ENCODE data around the gene SEBOX. TPM values are rescaled to one million over a fixed set of nuclear protein-coding genes. Genes with fewer than 3 reads are reported as not detected.

SEBOX gene
- polyA plus RNA-seq, 2 of the 4 experiments (the other 2 are of a cell fraction): not detected

DNA sequence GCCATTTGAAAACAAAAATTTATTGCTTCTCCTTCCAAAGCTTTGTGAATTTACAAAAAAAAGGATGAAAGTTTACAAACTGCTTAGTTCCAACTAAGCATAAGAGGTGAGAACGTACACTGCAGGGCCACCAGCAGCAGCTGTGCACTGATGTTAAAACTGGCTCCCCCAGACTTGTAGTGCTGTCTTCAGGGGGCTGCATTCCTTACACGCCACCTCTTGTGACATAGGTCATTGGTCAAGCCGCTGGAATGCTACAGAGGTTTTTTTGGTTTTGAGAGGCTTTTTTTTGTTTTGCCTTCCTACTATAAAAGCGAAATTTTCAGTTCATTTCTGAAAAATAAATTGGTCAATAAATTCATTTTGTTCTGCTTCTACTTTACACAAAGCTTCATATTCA, 36.7 kb downstream of the SEBOX start (continued):
- TF ChIP-seq, protein P1, sequence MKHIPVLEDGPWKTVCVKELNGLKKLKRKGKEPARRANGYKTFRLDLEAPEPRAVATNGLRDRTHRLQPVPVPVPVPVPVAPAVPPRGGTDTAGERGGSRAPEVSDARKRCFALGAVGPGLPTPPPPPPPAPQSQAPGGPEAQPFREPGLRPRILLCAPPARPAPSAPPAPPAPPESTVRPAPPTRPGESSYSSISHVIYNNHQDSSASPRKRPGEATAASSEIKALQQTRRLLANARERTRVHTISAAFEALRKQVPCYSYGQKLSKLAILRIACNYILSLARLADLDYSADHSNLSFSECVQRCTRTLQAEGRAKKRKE (CRISPR knock-in tag; IDR thresholded peaks at IDR 0.05; ENCODE audit: low read depth): no peak

DNA sequence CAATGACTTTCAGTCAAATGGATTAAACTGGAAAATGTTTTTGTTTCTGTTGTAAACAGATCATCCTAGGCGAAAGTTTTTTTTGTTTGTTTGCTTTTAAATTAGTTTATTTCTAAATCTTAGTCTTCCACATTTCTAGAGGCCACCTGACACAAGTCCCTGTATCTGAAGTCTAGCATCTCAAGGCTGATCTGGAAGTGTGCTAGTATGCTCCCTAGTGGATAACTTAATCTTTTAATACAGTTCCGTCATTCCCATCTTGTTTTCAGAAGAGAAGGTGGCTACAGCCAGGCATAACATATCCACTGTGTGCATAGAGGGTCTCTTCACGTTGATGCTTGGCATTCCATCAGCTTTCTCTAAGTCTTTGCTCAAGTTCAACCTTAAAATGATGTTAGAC, 37.3 kb downstream of the SEBOX start:
- Histone ChIP-seq H3K4me1 (peaks cover 30% of the 10 kb centered on the region), H3K27ac (no peak overlapping the region), H3K4me3 (no peak overlapping the region), H3K9me3 (no peaks in the 10 kb centered on the region), H3K4me2 (no peak overlapping the region)
- WGBS (ENCODE audit: missing lambda C conversion rate): 46% methylated on average over 3 of the region's 3 CpGs
- POLR2A ChIA-PET: no interaction called here
- CTCF ChIA-PET: interaction anchor here (0.9 to 2.2 kb wide), 8 partner anchors 8 to 95 kb away, joined by 3 to 11 read pairs (median 4); partner anchors contain the start of gene TMEM97
- TF ChIP-seq SMC3 (IDR thresholded peaks at IDR 0.05) (peak; percentile 30; the same call in 1 of the 3 replicates), JUN (IDR thresholded peaks at IDR 0.05) (no peak), RAD21 (conservative IDR thresholded peaks at IDR 0.05 in 1 of 2, IDR thresholded peaks at IDR 0.05 in 1 of 2) (peak; percentile 36 to 42; a peak in 3 of 5 replicates)
- TF ChIP-seq, protein P2, sequence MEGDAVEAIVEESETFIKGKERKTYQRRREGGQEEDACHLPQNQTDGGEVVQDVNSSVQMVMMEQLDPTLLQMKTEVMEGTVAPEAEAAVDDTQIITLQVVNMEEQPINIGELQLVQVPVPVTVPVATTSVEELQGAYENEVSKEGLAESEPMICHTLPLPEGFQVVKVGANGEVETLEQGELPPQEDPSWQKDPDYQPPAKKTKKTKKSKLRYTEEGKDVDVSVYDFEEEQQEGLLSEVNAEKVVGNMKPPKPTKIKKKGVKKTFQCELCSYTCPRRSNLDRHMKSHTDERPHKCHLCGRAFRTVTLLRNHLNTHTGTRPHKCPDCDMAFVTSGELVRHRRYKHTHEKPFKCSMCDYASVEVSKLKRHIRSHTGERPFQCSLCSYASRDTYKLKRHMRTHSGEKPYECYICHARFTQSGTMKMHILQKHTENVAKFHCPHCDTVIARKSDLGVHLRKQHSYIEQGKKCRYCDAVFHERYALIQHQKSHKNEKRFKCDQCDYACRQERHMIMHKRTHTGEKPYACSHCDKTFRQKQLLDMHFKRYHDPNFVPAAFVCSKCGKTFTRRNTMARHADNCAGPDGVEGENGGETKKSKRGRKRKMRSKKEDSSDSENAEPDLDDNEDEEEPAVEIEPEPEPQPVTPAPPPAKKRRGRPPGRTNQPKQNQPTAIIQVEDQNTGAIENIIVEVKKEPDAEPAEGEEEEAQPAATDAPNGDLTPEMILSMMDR (IDR thresholded peaks at IDR 0.05): peak; percentile 40; the same call in 2 of the 3 replicates
- FAIRE-seq (no peak), ATAC-seq (peak; percentile 51 to 62; a peak in 5 of 6 replicates), DNase-seq (ENCODE audit: low read depth in 1 of 2, low spot score in 1 of 2) (peak in 1 of 2 experiments; percentile 53)

DNA sequence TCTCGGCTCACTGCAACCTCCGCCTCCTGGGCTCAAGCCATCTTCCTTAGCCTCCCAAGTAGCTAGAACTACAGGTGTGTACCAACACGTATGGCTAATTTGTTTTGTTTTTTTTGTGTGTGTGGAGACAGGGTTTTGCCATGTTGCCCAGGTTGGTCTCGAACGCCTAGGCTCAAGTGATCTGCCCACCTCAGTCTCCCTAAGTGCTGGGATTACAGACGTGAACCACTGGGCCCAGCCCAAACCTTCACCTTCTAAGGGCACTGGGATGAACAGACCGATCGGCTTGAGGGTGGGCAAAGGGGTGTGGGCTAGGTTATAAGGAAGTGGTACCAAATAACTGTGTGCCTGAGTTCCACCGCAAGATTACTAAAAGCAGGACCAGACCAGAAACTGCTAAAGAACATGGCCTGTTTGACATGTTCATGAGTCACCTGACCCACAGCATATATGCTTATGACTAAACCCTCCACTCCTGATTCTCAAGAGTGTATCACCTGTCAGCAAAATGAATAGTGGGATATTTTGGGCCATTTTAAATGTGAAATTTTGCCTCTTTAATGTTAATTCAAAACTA, 37.9 kb downstream of the SEBOX start:
- ChIA-PET POLR2A (no interaction called here), CTCF (interaction anchor here (1.6 to 2.5 kb wide), 5 partner anchors 8 to 95 kb away, joined by 4 to 17 read pairs (median 7); partner anchors contain the start of genes IFT20 and TNFAIP1)
- no peak for TF ChIP-seq SMC3 (IDR thresholded peaks at IDR 0.05)
- no peak for TF ChIP-seq CHD2 (IDR thresholded peaks at IDR 0.05; ENCODE audit: low read length, partially characterized antibody)
- Histone ChIP-seq H3K4me2 (no peak overlapping the region), H3K9me3 (no peaks in the 10 kb centered on the region), H3K4me3 (no peak overlapping the region), H3K4me1 (peaks cover 35% of the 10 kb centered on the region), H3K27ac (no peak overlapping the region)
- FAIRE-seq: no peak
- no peak for DNase-seq (ENCODE audit: low read depth in 1 of 2, low spot score in 1 of 2)
- 95% methylated on average over 9 of the region's 9 CpGs for WGBS (ENCODE audit: missing lambda C conversion rate)
- no peak for ATAC-seq

DNA sequence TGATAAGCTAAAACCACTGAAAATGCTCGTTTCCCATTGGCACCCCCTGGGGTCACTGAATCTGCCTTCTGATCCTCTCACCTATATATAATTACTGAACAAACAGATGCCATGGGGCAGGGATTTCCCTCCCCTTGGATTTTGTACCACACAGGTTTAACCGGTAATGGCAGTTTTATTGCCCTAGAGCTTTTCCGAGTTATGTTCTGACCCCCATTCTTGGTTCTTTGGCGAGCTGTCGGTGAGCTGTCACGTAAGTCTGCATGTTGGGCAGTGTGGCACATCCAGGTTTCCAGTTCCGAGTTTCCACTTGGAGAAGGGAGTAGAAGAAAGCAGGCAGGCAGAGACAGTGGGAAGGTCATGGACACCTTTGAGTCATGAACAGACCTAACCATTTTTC, 38.9 kb downstream of the SEBOX start:
- ChIA-PET POLR2A (interaction anchor here (0.9 kb wide), 2 partner anchors 31 to 74 kb away, joined by 3 read pairs; partner anchors contain the start of gene POLDIP2), CTCF (interaction anchor here (0.8 to 2.6 kb wide), 12 partner anchors 9 to 97 kb away, joined by 3 to 17 read pairs (median 4); partner anchors contain the start of genes IFT20 and TNFAIP1)
- TF ChIP-seq SREBF2 (IDR thresholded peaks at IDR 0.05) (no peak), CHD4 (IDR thresholded peaks at IDR 0.05; ENCODE audit: borderline replicate concordance) (no peak), EHF (CRISPR knock-in tag; IDR thresholded peaks at IDR 0.05) (no peak), NFE2L2 (conservative IDR thresholded peaks at IDR 0.05; ENCODE audit: low read length) (no peak), MYC (IDR thresholded peaks at IDR 0.05; ENCODE audit: borderline replicate concordance, low read length) (no peak), ZSCAN20 (CRISPR knock-in tag; IDR thresholded peaks at IDR 0.05) (no peak), HOXB13 (CRISPR knock-in tag; IDR thresholded peaks at IDR 0.05; ENCODE audit: low read depth) (no peak), RFX5 (IDR thresholded peaks at IDR 0.05) (no peak), TFCP2L1 (CRISPR knock-in tag; IDR thresholded peaks at IDR 0.05) (no peak), ESRRA (IDR thresholded peaks at IDR 0.05; ENCODE audit: borderline replicate concordance, low read length) (no peak)
- TF ChIP-seq, protein P3, sequence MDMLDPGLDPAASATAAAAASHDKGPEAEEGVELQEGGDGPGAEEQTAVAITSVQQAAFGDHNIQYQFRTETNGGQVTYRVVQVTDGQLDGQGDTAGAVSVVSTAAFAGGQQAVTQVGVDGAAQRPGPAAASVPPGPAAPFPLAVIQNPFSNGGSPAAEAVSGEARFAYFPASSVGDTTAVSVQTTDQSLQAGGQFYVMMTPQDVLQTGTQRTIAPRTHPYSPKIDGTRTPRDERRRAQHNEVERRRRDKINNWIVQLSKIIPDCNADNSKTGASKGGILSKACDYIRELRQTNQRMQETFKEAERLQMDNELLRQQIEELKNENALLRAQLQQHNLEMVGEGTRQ (IDR thresholded peaks at IDR 0.05): no peak
- TF ChIP-seq, protein P4, sequence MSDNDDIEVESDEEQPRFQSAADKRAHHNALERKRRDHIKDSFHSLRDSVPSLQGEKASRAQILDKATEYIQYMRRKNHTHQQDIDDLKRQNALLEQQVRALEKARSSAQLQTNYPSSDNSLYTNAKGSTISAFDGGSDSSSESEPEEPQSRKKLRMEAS (IDR thresholded peaks at IDR 0.05): no peak
- DNase-seq (ENCODE audit: low read depth in 1 of 2, low spot score in 1 of 2): no peak
- WGBS (ENCODE audit: missing lambda C conversion rate): 85% methylated on average over 7 of the region's 7 CpGs
- H3K4me3 ChIP-seq: no peak overlapping the region
- H3K4me1 ChIP-seq: peaks cover 42% of the 10 kb centered on the region
- no peak for ATAC-seq
- FAIRE-seq: no peak
- no peaks in the 10 kb centered on the region for H3K9me3 ChIP-seq
- peak overlapping the region in 1 of 2 experiments; percentile 24; a peak in 1 of 6 replicates for H3K27ac ChIP-seq
- H3K4me2 ChIP-seq: no peak overlapping the region

All from A549 (cell line).